WERI-Rb-1 (cell line): ENCODE data around the gene ELANE.

Experiments used
- DNase-seq: peaks from one replicate; pipeline ENCODE4 v3.0.0-alpha.2; 2020
- H3K27ac ChIP-seq: fragments of 250-450 bp; sonication (Bioruptor Pico); 2 replicates; pipeline ENCODE4 v1.5.1; 2020; ENCODE audit warnings: mild to moderate bottlenecking, moderate library complexity
- H3K27me3 ChIP-seq: fragments of 250-450 bp; sonication (Bioruptor Pico); 2 replicates; pipeline ENCODE4 v1.5.1; 2021; ENCODE audit warnings: mild to moderate bottlenecking, low read depth, moderate library complexity; ENCODE audit not compliant: insufficient read depth, severe bottlenecking
- H3K36me3 ChIP-seq: fragments of 250-450 bp; sonication (Bioruptor Pico); 2 replicates; pipeline ENCODE4 v1.5.1; 2020; ENCODE audit warnings: mild to moderate bottlenecking, moderate library complexity
- H3K4me3 ChIP-seq: 2 replicates; pipeline ENCODE4 v1.5.1; 2011; ENCODE audit warnings: low read depth, mild to moderate bottlenecking, control low read depth, low read length
- H3K9me3 ChIP-seq: fragments of 250-450 bp; sonication (Bioruptor Pico); 2 replicates; pipeline ENCODE4 v1.5.1; 2021; ENCODE audit warnings: mild to moderate bottlenecking, moderate library complexity; ENCODE audit not compliant: severe bottlenecking
- TF ChIP-seq, protein P1 (sequence below): IDR thresholded peaks from 2 replicates; pipeline ENCODE4 v1.5.1; 2011; ENCODE audit warnings: low read depth, mild to moderate bottlenecking, control low read depth, inconsistent platforms, low read length

The ELANE gene

GRCh38 chr19:821231-821824, 30.8 kb upstream of the ELANE start:
- TF ChIP-seq, protein P1, sequence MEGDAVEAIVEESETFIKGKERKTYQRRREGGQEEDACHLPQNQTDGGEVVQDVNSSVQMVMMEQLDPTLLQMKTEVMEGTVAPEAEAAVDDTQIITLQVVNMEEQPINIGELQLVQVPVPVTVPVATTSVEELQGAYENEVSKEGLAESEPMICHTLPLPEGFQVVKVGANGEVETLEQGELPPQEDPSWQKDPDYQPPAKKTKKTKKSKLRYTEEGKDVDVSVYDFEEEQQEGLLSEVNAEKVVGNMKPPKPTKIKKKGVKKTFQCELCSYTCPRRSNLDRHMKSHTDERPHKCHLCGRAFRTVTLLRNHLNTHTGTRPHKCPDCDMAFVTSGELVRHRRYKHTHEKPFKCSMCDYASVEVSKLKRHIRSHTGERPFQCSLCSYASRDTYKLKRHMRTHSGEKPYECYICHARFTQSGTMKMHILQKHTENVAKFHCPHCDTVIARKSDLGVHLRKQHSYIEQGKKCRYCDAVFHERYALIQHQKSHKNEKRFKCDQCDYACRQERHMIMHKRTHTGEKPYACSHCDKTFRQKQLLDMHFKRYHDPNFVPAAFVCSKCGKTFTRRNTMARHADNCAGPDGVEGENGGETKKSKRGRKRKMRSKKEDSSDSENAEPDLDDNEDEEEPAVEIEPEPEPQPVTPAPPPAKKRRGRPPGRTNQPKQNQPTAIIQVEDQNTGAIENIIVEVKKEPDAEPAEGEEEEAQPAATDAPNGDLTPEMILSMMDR: no peak
- DNase-seq: peak; percentile 44
- Histone ChIP-seq H3K36me3 (peaks cover 4% of the 10 kb centered on the region), H3K9me3 (no peaks in the 10 kb centered on the region), H3K27ac (peak overlapping the region; percentile 44), H3K27me3 (no peaks in the 10 kb centered on the region), H3K4me3 (peak overlapping the region; percentile 68)

DNA sequence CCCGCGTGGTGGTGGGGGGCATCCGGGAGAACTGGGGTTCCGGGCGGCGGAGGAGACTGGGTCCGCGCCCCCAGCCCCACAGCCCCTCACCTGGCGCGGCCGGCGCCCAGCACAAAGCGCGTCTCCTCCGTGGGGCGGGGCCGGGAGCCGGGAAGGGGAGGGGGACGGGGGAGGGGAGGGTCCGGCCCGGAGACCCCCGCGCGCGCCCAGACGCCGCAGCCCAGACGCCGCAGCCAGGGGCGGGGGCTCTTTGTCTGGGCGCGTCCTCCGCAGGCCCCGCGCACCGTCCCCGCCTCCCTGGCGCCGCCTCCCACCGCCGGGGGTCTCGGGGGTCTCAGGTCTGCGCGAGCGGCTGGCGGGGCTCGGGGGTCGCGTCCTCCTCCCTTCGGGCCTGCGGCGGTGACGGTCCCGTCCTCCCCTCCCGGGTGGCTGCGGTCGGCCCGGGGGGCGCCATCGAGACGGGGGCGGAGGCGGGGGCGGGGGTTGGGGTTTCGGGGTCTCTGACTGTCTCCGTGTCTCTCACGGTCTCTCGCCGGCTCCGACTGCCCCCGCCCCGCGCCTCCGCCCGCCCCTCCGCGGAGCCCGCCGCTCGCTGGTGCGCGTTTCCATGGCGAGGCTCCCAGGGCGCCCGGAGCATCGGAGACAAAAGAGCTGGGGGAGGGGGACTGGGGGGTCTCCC, 30.1 kb upstream of the ELANE start, which contains the start of gene PLPPR3:
Gene PLPPR3, minus strand, starts transcription at position 131 of the 679 bp plus-strand sequence. CDS start 396 bp downstream, outside the sequence.
- Histone ChIP-seq H3K27ac (peak within 1 kb of the TSS; percentile 58), H3K27me3 (no peaks in the 10 kb centered on the region), H3K4me3 (peak within 1 kb of the TSS; percentile 68), H3K9me3 (no peaks in the 10 kb centered on the region), H3K36me3 (peaks cover 4% of the 10 kb centered on the region)
- TF ChIP-seq, protein P1: no peak
- DNase-seq: no peak

DNA sequence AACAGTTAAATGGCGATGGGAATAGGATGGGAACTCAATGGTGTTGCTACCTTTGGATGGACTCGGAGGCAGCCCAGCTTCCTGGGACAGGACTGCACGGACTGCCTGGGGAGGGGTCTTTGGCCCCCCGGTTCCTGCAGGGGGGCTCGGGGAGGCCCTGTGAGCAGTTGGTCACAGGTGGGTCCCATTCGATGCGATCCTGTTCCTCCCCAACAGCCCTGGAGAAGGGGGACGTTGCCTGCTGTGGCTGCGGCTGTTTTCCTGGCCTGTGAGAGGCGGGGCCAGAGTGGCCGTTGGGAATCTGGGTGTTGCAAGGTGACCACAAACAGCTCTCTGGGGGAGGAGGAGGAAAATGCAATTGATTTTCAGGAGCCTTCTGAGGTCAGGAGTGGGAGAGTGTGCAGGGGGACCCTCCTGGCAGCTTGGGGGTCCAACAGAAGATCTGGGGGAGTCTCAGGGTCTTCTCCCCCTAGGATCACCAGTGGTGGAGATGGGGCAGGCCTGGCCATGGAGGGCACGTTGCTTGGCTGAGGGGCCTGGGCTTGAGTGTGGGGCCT, 28.5 kb upstream of the ELANE start:
- DNase-seq: peak; percentile 58
- Histone ChIP-seq H3K9me3 (no peaks in the 10 kb centered on the region), H3K27me3 (no peaks in the 10 kb centered on the region), H3K36me3 (no peaks in the 10 kb centered on the region; the same call in 1 of the 2 replicates), H3K27ac (peak overlapping the region; percentile 55), H3K4me3 (no peak overlapping the region)
- TF ChIP-seq, protein P1: no peak

DNA sequence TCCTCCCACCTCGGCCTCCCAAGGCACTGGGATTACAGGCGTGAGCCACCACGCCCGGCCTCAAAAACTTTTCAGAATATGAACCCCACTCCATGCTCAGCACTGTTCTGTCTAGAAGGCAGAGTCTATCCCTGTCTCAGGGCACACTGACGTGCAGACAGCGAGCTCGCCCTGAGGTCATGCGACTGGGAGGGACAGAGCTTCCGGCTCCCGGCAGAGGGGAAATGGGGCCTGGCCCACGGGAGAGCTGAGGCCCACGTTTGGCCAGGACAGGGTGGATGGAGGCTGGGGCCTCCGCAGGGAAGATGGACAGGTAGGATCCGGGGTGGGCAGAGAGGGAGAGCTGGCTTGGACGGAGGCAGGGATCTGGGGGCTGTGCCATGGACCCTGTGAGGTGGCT, 27.2 kb upstream of the ELANE start:
- TF ChIP-seq, protein P1: no peak

GRCh38 chr19:825897-826644, 26.0 kb upstream of the ELANE start:
- DNase-seq: no peak
- H3K27me3 ChIP-seq: no peaks in the 10 kb centered on the region
- H3K4me3 ChIP-seq: no peak overlapping the region
- H3K27ac ChIP-seq: no peak overlapping the region
- H3K9me3 ChIP-seq: no peaks in the 10 kb centered on the region
- H3K36me3 ChIP-seq: no peaks in the 10 kb centered on the region
- TF ChIP-seq, protein P1: no peak

More for the DNA sequence above, 27.2 kb upstream of the ELANE start:
- Histone ChIP-seq H3K27ac (no peak overlapping the region), H3K4me3 (no peak overlapping the region), H3K9me3 (no peaks in the 10 kb centered on the region), H3K27me3 (no peaks in the 10 kb centered on the region), H3K36me3 (no peaks in the 10 kb centered on the region)
- no peak for DNase-seq
